Measurements from ENCODE around the gene VWA5B1.

Gene VWA5B1

GRCh38 chr1:20323613-20323920 lies 32.9 kb downstream of the VWA5B1 start:
- H3K27ac Mint-ChIP-seq = no peak overlapping the region
- H3K4me3 Mint-ChIP-seq = no peak overlapping the region
- no peaks in the 10 kb centered on the region for H3K36me3 Mint-ChIP-seq (ENCODE audit: low read depth)

GRCh38 chr1:20324704-20325406 lies 34.2 kb downstream of the VWA5B1 start:
- Mint-ChIP-seq H3K4me1 (ENCODE audit: low read depth) (peaks cover 27% of the 10 kb centered on the region), H3K36me3 (ENCODE audit: low read depth) (no peaks in the 10 kb centered on the region), H3K27me3 (peaks cover 46% of the 10 kb centered on the region)

More at GRCh38 chr1:20323613-20323920, 32.9 kb downstream of the VWA5B1 start:
- no peaks in the 10 kb centered on the region for H3K9me3 Mint-ChIP-seq
- H3K27me3 Mint-ChIP-seq = peaks cover 42% of the 10 kb centered on the region
- peaks cover 27% of the 10 kb centered on the region for H3K4me1 Mint-ChIP-seq (ENCODE audit: low read depth)

GRCh38 chr1:20325407-20325843 lies 34.8 kb downstream of the VWA5B1 start:
- no peaks in the 10 kb centered on the region for H3K36me3 Mint-ChIP-seq (ENCODE audit: low read depth)
- no peaks in the 10 kb centered on the region for H3K9me3 Mint-ChIP-seq
- no peak overlapping the region for H3K27ac Mint-ChIP-seq
- peaks cover 27% of the 10 kb centered on the region for H3K4me1 Mint-ChIP-seq (ENCODE audit: low read depth)
- H3K27me3 Mint-ChIP-seq = peaks cover 46% of the 10 kb centered on the region
- no peak overlapping the region for H3K4me3 Mint-ChIP-seq

More at GRCh38 chr1:20324704-20325406, 34.2 kb downstream of the VWA5B1 start:
- no peak overlapping the region for H3K27ac Mint-ChIP-seq
- H3K4me3 Mint-ChIP-seq = no peak overlapping the region
- no peaks in the 10 kb centered on the region for H3K9me3 Mint-ChIP-seq

- Mint-ChIP-seq H3K27ac (no peak overlapping the region), H3K4me1 (ENCODE audit: low read depth) (peaks cover 24% of the 10 kb centered on the region), H3K36me3 (ENCODE audit: low read depth) (no peaks in the 10 kb centered on the region), H3K27me3 (peaks cover 43% of the 10 kb centered on the region), H3K4me3 (no peak overlapping the region), H3K9me3 (no peaks in the 10 kb centered on the region)
Measured at GRCh38 chr1:20325844-20326420, 35.3 kb downstream of the VWA5B1 start.

DNA sequence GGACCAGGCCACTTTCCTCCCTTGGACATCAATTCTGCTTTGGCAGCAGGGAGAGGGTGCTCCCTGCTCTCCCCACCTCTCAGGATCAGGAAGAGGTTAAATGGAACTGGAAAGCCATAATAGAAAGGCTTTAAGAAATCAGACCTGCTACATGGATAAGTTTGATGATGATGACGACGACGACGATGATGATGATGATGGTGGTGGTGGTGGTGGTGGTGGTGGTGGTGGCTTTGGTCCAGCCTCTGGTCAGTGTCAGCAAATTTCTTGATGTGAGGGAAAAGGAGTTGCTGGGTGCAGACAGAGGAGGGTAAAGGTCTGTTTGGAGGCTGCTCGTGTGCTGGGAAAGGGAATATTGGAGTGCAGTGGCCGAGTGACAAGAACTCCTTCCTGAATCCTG lies 36.8 kb downstream of the VWA5B1 start:
- Mint-ChIP-seq H3K27me3 (peaks cover 36% of the 10 kb centered on the region), H3K4me1 (ENCODE audit: low read depth) (peaks cover 9% of the 10 kb centered on the region), H3K4me3 (no peak overlapping the region), H3K36me3 (ENCODE audit: low read depth) (no peaks in the 10 kb centered on the region), H3K27ac (no peak overlapping the region), H3K9me3 (no peaks in the 10 kb centered on the region)

DNA sequence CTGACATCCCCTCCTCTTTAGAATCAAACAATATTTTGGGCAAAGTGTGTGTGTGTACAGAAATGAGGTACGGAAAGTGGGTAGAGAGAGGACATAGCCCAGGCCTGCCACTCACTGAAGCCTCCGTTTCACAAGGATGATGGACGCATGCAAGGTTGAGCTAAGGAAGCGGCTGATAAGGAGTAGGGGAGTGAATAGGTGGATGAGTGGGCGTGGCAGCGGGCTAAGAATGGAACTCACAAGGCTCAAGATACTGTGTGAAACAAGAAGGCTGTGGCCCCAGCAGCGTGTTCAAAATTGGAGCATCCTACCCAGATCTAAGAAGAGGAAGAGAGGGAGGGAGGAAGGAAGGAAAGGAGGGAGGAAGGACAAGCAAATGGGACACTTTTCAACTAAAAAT lies 37.5 kb downstream of the VWA5B1 start:
- Mint-ChIP-seq H3K4me1 (ENCODE audit: low read depth) (peaks cover 2% of the 10 kb centered on the region), H3K27me3 (peaks cover 30% of the 10 kb centered on the region), H3K9me3 (no peaks in the 10 kb centered on the region), H3K27ac (no peak overlapping the region), H3K4me3 (no peak overlapping the region), H3K36me3 (ENCODE audit: low read depth) (no peaks in the 10 kb centered on the region)

- Mint-ChIP-seq H3K36me3 (ENCODE audit: low read depth) (no peaks in the 10 kb centered on the region), H3K4me1 (ENCODE audit: low read depth) (no peaks in the 10 kb centered on the region), H3K27ac (no peak overlapping the region), H3K4me3 (no peak overlapping the region), H3K27me3 (peaks cover 30% of the 10 kb centered on the region), H3K9me3 (no peaks in the 10 kb centered on the region)
Measured at GRCh38 chr1:20329793-20330542, 39.3 kb downstream of the VWA5B1 start.

- Mint-ChIP-seq H3K36me3 (ENCODE audit: low read depth) (no peaks in the 10 kb centered on the region), H3K9me3 (no peaks in the 10 kb centered on the region), H3K4me3 (no peak overlapping the region), H3K27ac (no peak overlapping the region), H3K4me1 (ENCODE audit: low read depth) (no peaks in the 10 kb centered on the region), H3K27me3 (peaks cover 17% of the 10 kb centered on the region)
Measured at GRCh38 chr1:20334103-20334502, 43.4 kb downstream of the VWA5B1 start.

GRCh38 chr1:20336105-20336605 lies 45.5 kb downstream of the VWA5B1 start:
- no peaks in the 10 kb centered on the region for H3K9me3 Mint-ChIP-seq
- no peaks in the 10 kb centered on the region for H3K4me1 Mint-ChIP-seq (ENCODE audit: low read depth)
- H3K36me3 Mint-ChIP-seq (ENCODE audit: low read depth) = no peaks in the 10 kb centered on the region
- H3K27ac Mint-ChIP-seq = no peak overlapping the region
- H3K4me3 Mint-ChIP-seq = no peak overlapping the region
- peaks cover 20% of the 10 kb centered on the region for H3K27me3 Mint-ChIP-seq

DNA sequence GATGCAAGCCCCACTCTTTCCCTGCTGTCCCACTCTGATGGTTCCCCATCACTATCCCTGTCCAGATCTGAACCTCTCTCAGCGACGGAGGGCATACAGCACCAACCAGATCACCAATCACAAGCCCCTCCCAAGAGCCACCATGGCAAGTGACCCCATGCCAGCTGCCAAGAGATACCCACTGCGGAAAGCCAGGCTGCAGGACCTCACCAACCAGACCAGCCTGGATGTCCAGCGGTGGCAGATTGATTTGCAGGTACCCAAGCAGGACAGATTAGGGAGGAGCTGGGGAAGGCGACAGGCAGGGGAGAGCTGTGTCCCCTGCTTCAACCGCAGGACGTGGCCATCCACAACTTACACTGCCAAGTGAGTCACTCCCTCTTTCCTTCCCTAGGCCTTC lies 46.9 kb downstream of the VWA5B1 start:
- no peaks in the 10 kb centered on the region for H3K36me3 Mint-ChIP-seq (ENCODE audit: low read depth)
- peaks cover 33% of the 10 kb centered on the region for H3K27me3 Mint-ChIP-seq
- no peak overlapping the region for H3K4me3 Mint-ChIP-seq
- H3K27ac Mint-ChIP-seq = no peak overlapping the region
- no peaks in the 10 kb centered on the region for H3K9me3 Mint-ChIP-seq
- H3K4me1 Mint-ChIP-seq (ENCODE audit: low read depth) = no peaks in the 10 kb centered on the region

GRCh38 chr1:20339811-20340457 lies 49.3 kb downstream of the VWA5B1 start:
- Mint-ChIP-seq H3K27ac (no peak overlapping the region), H3K9me3 (no peaks in the 10 kb centered on the region), H3K4me1 (ENCODE audit: low read depth) (peaks cover 3% of the 10 kb centered on the region), H3K4me3 (no peak overlapping the region), H3K27me3 (peaks cover 42% of the 10 kb centered on the region), H3K36me3 (ENCODE audit: low read depth) (no peaks in the 10 kb centered on the region)

DNA sequence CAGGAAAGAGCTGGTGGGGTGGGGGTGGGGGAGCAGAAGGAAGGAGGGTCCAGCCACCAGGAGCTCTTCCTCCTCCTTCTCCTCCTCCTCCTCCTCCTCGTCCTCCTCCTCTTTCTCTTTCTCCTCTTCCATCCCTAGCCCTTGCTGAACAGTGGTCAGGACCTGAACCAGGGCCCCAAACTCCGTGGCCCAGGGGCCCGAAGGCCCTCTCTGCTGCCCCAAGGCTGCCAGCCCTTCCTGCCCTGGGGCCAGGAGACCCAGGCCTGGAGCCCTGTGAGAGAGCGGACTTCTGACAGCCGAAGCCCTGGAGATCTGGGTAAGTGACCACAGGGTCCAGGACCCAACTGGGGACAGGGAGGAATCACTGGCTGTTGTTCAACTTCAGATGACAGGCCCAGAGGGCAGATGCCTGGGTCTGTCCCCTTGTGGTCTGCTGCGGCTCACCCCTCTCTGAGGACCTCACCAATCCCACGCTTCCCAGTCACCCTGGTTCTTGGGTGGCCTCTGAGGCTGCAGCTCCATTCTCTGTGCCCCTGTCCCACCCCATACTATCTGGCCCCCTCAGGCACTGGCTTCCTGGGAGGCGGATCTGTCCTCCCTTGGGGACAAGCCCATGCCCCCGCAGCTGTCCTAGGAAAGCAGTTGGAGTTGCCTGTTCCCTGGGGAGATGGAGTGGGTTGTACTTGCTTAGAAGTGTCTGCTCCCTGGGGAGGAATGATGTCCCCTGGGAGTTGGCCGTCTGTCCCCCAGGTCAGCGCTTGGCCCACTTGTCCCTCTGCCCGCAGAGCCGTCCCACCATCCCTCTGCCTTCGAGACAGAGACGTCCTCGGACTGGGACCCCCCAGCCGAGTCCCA lies 51.8 kb downstream of the VWA5B1 start:
- Mint-ChIP-seq H3K36me3 (ENCODE audit: low read depth) (no peaks in the 10 kb centered on the region), H3K27me3 (peaks cover 44% of the 10 kb centered on the region), H3K27ac (no peak overlapping the region), H3K4me1 (ENCODE audit: low read depth) (peaks cover 3% of the 10 kb centered on the region), H3K4me3 (no peak overlapping the region), H3K9me3 (peaks cover 8% of the 10 kb centered on the region)

- Mint-ChIP-seq H3K27ac (no peak overlapping the region), H3K27me3 (peaks cover 46% of the 10 kb centered on the region), H3K4me3 (no peak overlapping the region), H3K9me3 (peaks cover 8% of the 10 kb centered on the region), H3K36me3 (ENCODE audit: low read depth) (no peaks in the 10 kb centered on the region), H3K4me1 (ENCODE audit: low read depth) (peaks cover 3% of the 10 kb centered on the region)
Measured at GRCh38 chr1:20343149-20343937, 52.7 kb downstream of the VWA5B1 start.

GRCh38 chr1:20343938-20344302 lies 53.2 kb downstream of the VWA5B1 start:
- Mint-ChIP-seq H3K27ac (no peak overlapping the region), H3K27me3 (peaks cover 50% of the 10 kb centered on the region), H3K9me3 (peaks cover 8% of the 10 kb centered on the region), H3K4me1 (ENCODE audit: low read depth) (peaks cover 3% of the 10 kb centered on the region), H3K36me3 (ENCODE audit: low read depth) (no peaks in the 10 kb centered on the region), H3K4me3 (no peak overlapping the region)

Measured in stimulated activated naive CD8-positive, alpha-beta T cell treated with anti-CD3 and anti-CD28 coated beads, Interleukin-15, Interleukin-2, amounts not matched to agents 100 ng/mL and 50 ng/mL, for 24 hours (primary cell).